A549 (cell line): ENCODE measurements around the gene COG5. TPM values are rescaled to one million over a fixed set of nuclear protein-coding genes. Genes with fewer than 3 reads are reported as not detected.

Experiments used
- ATAC-seq, 2 experiments: fragments of 200-7000 bp in 1 of 2; fragments of >200 bp in 1 of 2; cut with Nextera tagmentation in 1 of 2; cut with Tn5 transposase in 1 of 2; 3 replicates each; pipeline versions ENCODE4 v1.8.0 to v1.9.1; 2018 to 2020; ENCODE audit warnings: mild to moderate bottlenecking in 1 of 2, moderate library complexity in 1 of 2
- CTCF ChIA-PET: fragments of 300-600 bp; sonication (Branson Sonifier 250); formaldehyde crosslinking; extraction: SDS; loops from one replicate; lab custom pipeline; 2021; ENCODE audit warnings: antibody characterized with exemption, inconsistent platforms; lab: Yijun Ruan, JAX
- POLR2A ChIA-PET: fragments of 350-600 bp; formaldehyde crosslinking; extraction: SDS; loops from one replicate; lab custom pipeline; 2021; ENCODE audit warnings: antibody characterized with exemption, inconsistent platforms; lab: Yijun Ruan, JAX
- DNase-seq, 2 experiments: peaks; one replicate each; pipeline versions ENCODE4 v3.0.0 to v3.0.0-alpha.2; 2011 to 2016; ENCODE audit warnings: low read depth in 1 of 2, low spot score in 1 of 2
- FAIRE-seq: peaks from 2 replicates; lab custom pipeline; 2011; peaks lifted over from hg19 to GRCh38; lab: Jason Lieb, UNC
- H3K27ac ChIP-seq, 2 experiments: fragments of >200 bp; sonication (Bioruptor Twin); formaldehyde crosslinking; 3 replicates each; pipeline ENCODE4 v1.5.1; 2016 to 2017
- H3K4me1 ChIP-seq: fragments of >200 bp; sonication (Bioruptor Twin); formaldehyde crosslinking; 3 replicates; pipeline ENCODE4 v1.6.1; 2016
- H3K4me2 ChIP-seq: fragments of >200 bp; sonication (Bioruptor Twin); formaldehyde crosslinking; 3 replicates; pipeline ENCODE4 v1.6.1; 2016
- H3K4me3 ChIP-seq: fragments of >200 bp; sonication (Bioruptor Twin); formaldehyde crosslinking; 3 replicates; pipeline ENCODE4 v1.5.1; 2016
- H3K9me3 ChIP-seq: fragments of >200 bp; sonication (Bioruptor Twin); formaldehyde crosslinking; 3 replicates; pipeline ENCODE4 v1.6.1; 2016
- EHF ChIP-seq: fragments of 250-450 bp; sonication (Bioruptor Pico); IDR thresholded peaks from 2 replicates; pipeline ENCODE4 v1.5.0; 2020; ENCODE audit warnings: mild to moderate bottlenecking
- FOSB ChIP-seq: fragments of 250-450 bp; sonication (Bioruptor Pico); IDR thresholded peaks from 2 replicates; pipeline ENCODE4 v1.5.0; 2020; ENCODE audit warnings: mild to moderate bottlenecking, moderate library complexity
- GATA3 ChIP-seq: IDR thresholded peaks from 2 replicates; pipeline ENCODE4 v1.6.1; 2012; ENCODE audit warnings: borderline replicate concordance
- HDAC2 ChIP-seq: fragments of 200-600 bp; sonication (generic); IDR thresholded peaks from 2 replicates; pipeline ENCODE4 v1.6.1; 2016
- HOXA7 ChIP-seq: fragments of 250-450 bp; sonication (Bioruptor Pico); IDR thresholded peaks from 2 replicates; pipeline ENCODE4 v1.5.0; 2020; ENCODE audit warnings: mild to moderate bottlenecking, moderate library complexity
- HOXB5 ChIP-seq: fragments of 250-450 bp; sonication (Bioruptor Pico); IDR thresholded peaks from 2 replicates; pipeline ENCODE4 v1.5.0; 2020; ENCODE audit warnings: mild to moderate bottlenecking, moderate library complexity
- JUN ChIP-seq, 2 experiments: fragments of >200 bp; sonication (Bioruptor Twin); formaldehyde crosslinking; IDR thresholded peaks; 2 replicates in 1 of 2; 3 replicates in 1 of 2; pipeline ENCODE4 v1.6.1; 2016 to 2017
- KDM5A ChIP-seq: fragments of 200-600 bp; sonication (generic); IDR thresholded peaks from 2 replicates; pipeline ENCODE4 v1.6.1; 2016; ENCODE audit warnings: antibody characterized with exemption, mild to moderate bottlenecking
- MAX ChIP-seq: IDR thresholded peaks from 2 replicates; pipeline ENCODE4 v1.6.1; 2012
- NFE2L2 ChIP-seq: fragments of 150-350 bp; conservative IDR thresholded peaks from 2 replicates; pipeline ENCODE4 v1.6.1; 2014; ENCODE audit warnings: low read length
- PHF8 ChIP-seq: fragments of 200-600 bp; sonication (generic); IDR thresholded peaks from 2 replicates; pipeline ENCODE4 v1.6.1; 2016; ENCODE audit warnings: low read depth, mild to moderate bottlenecking, antibody characterized with exemption, moderate library complexity, borderline replicate concordance
- RAD21 ChIP-seq, 2 experiments: fragments of >200 bp in 1 of 2; sonication (Bioruptor Twin) in 1 of 2; formaldehyde crosslinking in 1 of 2; IDR thresholded peaks in 1 of 2; conservative IDR thresholded peaks in 1 of 2; 2 replicates in 1 of 2; 3 replicates in 1 of 2; pipeline ENCODE4 v1.6.1; 2012 to 2018; ENCODE audit warnings: inconsistent platforms in 1 of 2
- RARB ChIP-seq: fragments of 250-450 bp; sonication (Bioruptor Pico); IDR thresholded peaks from 2 replicates; pipeline ENCODE4 v1.8.0; 2021; ENCODE audit warnings: mild to moderate bottlenecking, moderate library complexity
- RCOR1 ChIP-seq: fragments of 150-350 bp; IDR thresholded peaks from 2 replicates; pipeline ENCODE4 v1.6.1; 2014; ENCODE audit warnings: antibody characterized with exemption, low read length, low read depth
- REST ChIP-seq: fragments of 200-600 bp; sonication (generic); IDR thresholded peaks from 2 replicates; pipeline ENCODE4 v1.6.1; 2016; ENCODE audit warnings: antibody characterized with exemption, mild to moderate bottlenecking, moderate library complexity
- RFX5 ChIP-seq: fragments of 450-650 bp; IDR thresholded peaks from 2 replicates; pipeline ENCODE4 v1.7.1; 2014; ENCODE audit warnings: antibody characterized with exemption, mild to moderate bottlenecking, moderate library complexity
- RNF2 ChIP-seq: fragments of 200-600 bp; sonication (generic); IDR thresholded peaks from 2 replicates; pipeline ENCODE4 v1.6.1; 2016; ENCODE audit warnings: low read depth, mild to moderate bottlenecking, antibody characterized with exemption, moderate library complexity, borderline replicate concordance
- ZC3H11A ChIP-seq: fragments of 450-650 bp; IDR thresholded peaks from 2 replicates; pipeline ENCODE4 v1.6.1; 2014; ENCODE audit warnings: antibody characterized with exemption, mild to moderate bottlenecking
- ZNF302 ChIP-seq: fragments of 250-450 bp; sonication (Bioruptor Pico); IDR thresholded peaks from 2 replicates; pipeline ENCODE4 v1.9.0; 2021; ENCODE audit warnings: inconsistent platforms, mild to moderate bottlenecking, moderate library complexity
- ZSCAN20 ChIP-seq: fragments of 250-450 bp; sonication (Bioruptor Pico); IDR thresholded peaks from 2 replicates; pipeline ENCODE4 v1.8.0; 2022; ENCODE audit warnings: mild to moderate bottlenecking, moderate library complexity
- WGBS: methylation state at CpG from one replicate; pipeline ENCODE4 v1.1.6; 2017; ENCODE audit errors: missing lambda C conversion rate; 5-methylcytosine and 5-hydroxymethylcytosine counted together
- polyA plus RNA-seq, 4 experiments: library from polyadenylated mRNA; depleted of rRNA in 3 of 4; stranded (reverse); fragments of >200 nt; fragmentation: RNase III in 1 of 4; extraction: RNeasy Plus Mini Kit Qiagen cat#74134 plus additional on column Dnase treatment in 1 of 4; gene quantifications; 2 replicates in 3 of 4; 3 replicates in 1 of 4; pipeline ENCODE4 v1.2.3, GENCODE V29; 2011 to 2017
- TF ChIP-seq, protein P1 (sequence below): fragments of 250-450 bp; sonication (Bioruptor Pico); IDR thresholded peaks from 2 replicates; pipeline ENCODE4 v1.5.0; 2020; ENCODE audit warnings: low read depth, mild to moderate bottlenecking, moderate library complexity
- TF ChIP-seq, protein P2 (sequence below): fragments of 150-350 bp; IDR thresholded peaks from 2 replicates; pipeline ENCODE4 v1.6.1; 2014; ENCODE audit warnings: low read depth, mild to moderate bottlenecking, low read length
- TF ChIP-seq, protein P3 (sequence below): fragments of 250-450 bp; sonication (Bioruptor Pico); IDR thresholded peaks from 2 replicates; pipeline ENCODE4 v1.5.0; 2021; ENCODE audit warnings: mild to moderate bottlenecking, moderate library complexity, borderline replicate concordance

COG5 gene
- polyA plus RNA-seq, 2 of the 4 experiments (the other 2 are of a cell fraction), result 22.5 to 44.0 TPM

DNA sequence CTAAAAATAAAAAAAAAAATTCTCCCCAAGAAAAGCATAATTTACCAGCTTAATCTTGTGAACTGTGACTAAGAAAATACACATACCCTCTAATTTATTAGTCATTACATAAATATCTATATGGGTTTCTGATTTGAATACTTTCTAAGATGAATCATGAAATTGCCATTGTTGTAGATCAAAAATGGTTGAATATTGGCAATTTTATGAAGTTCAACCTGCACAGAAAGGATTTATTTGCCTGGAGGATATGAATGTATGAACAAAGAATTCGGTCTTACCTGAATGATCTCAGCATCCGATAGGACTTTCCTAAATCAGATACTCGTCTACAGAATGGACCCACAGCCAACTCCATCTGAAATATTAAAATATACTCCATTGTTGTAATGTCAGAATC, 333.4 kb downstream of the COG5 start:
- TF ChIP-seq EHF (CRISPR knock-in tag) (no peak), GATA3 (no peak), JUN (IDR thresholded peaks at IDR 0.05) (no peak), RARB (no peak), ZC3H11A (no peak), PHF8 (no peak), ZNF302 (CRISPR knock-in tag) (no peak), ZSCAN20 (CRISPR knock-in tag) (no peak), HOXB5 (CRISPR knock-in tag) (no peak), RNF2 (no peak), FOSB (CRISPR knock-in tag) (no peak), RFX5 (no peak), HOXA7 (CRISPR knock-in tag) (no peak), RCOR1 (no peak), REST (no peak), NFE2L2 (no peak)
- TF ChIP-seq, protein P1, sequence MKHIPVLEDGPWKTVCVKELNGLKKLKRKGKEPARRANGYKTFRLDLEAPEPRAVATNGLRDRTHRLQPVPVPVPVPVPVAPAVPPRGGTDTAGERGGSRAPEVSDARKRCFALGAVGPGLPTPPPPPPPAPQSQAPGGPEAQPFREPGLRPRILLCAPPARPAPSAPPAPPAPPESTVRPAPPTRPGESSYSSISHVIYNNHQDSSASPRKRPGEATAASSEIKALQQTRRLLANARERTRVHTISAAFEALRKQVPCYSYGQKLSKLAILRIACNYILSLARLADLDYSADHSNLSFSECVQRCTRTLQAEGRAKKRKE (CRISPR knock-in tag), result no peak
- TF ChIP-seq, protein P2, sequence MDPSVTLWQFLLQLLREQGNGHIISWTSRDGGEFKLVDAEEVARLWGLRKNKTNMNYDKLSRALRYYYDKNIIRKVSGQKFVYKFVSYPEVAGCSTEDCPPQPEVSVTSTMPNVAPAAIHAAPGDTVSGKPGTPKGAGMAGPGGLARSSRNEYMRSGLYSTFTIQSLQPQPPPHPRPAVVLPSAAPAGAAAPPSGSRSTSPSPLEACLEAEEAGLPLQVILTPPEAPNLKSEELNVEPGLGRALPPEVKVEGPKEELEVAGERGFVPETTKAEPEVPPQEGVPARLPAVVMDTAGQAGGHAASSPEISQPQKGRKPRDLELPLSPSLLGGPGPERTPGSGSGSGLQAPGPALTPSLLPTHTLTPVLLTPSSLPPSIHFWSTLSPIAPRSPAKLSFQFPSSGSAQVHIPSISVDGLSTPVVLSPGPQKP, result no peak
- TF ChIP-seq, protein P3, sequence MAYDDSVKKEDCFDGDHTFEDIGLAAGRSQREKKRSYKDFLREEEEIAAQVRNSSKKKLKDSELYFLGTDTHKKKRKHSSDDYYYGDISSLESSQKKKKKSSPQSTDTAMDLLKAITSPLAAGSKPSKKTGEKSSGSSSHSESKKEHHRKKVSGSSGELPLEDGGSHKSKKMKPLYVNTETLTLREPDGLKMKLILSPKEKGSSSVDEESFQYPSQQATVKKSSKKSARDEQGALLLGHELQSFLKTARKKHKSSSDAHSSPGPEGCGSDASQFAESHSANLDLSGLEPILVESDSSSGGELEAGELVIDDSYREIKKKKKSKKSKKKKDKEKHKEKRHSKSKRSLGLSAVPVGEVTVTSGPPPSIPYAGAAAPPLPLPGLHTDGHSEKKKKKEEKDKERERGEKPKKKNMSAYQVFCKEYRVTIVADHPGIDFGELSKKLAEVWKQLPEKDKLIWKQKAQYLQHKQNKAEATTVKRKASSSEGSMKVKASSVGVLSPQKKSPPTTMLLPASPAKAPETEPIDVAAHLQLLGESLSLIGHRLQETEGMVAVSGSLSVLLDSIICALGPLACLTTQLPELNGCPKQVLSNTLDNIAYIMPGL (CRISPR knock-in tag), result no peak
- TF ChIP-seq, all 56 proteins: peak for 0
- no peak for DNase-seq
- ChIA-PET POLR2A (no interaction called here), CTCF (no interaction called here)
- Histone ChIP-seq H3K4me1 (no peaks in the 10 kb centered on the region), H3K9me3 (no peaks in the 10 kb centered on the region), H3K4me2 (no peak overlapping the region), H3K27ac (no peak overlapping the region), H3K4me3 (no peak overlapping the region)
- no peak for ATAC-seq
- no peak for FAIRE-seq
- 81% methylated on average over 3 of the region's 3 CpGs for WGBS

- POLR2A ChIA-PET, result no interaction called here
- CTCF ChIA-PET, result interaction anchor here (0.6 kb wide), 1 partner anchor 103 kb away, joined by 3 read pairs; no protein-coding TSS in a partner anchor
- Histone ChIP-seq H3K4me3 (no peak overlapping the region), H3K9me3 (no peaks in the 10 kb centered on the region), H3K4me1 (no peaks in the 10 kb centered on the region), H3K4me2 (no peak overlapping the region), H3K27ac (no peak overlapping the region)
- 92% methylated on average over 2 of the region's 2 CpGs for WGBS
- FAIRE-seq (no peak), ATAC-seq (no peak), DNase-seq (no peak)
- TF ChIP-seq KDM5A (no peak), MAX (no peak), RAD21 (conservative IDR thresholded peaks at IDR 0.05 in 1 of 2, IDR thresholded peaks at IDR 0.05 in 1 of 2) (no peak), RNF2 (no peak), HDAC2 (no peak)
- TF ChIP-seq, protein P3 (CRISPR knock-in tag), result no peak
These were observed 335.4 kb downstream of the COG5 start for GRCh38 chr7:107228291-107228690.
